Vein endothelial cell (primary cell): ENCODE measurements around the gene GATA6. TPM values are rescaled to one million over a fixed set of nuclear protein-coding genes. Genes with fewer than 3 reads are reported as not detected.

ENCODE experiments used
- small RNA-seq: library from RNA; depleted of rRNA; stranded (forward); fragments of <200 nt; gene quantifications from one replicate; pipeline ENCODE3, GENCODE V24; 2012
- total RNA-seq: library from RNA; depleted of rRNA; stranded (reverse); fragments of >200 nt; gene quantifications from 2 replicates; pipeline ENCODE4 v1.2.3, GENCODE V29; 2012

Gene GATA6
- 8.3 and 14.7 TPM in 2 replicates for total RNA-seq

DNA sequence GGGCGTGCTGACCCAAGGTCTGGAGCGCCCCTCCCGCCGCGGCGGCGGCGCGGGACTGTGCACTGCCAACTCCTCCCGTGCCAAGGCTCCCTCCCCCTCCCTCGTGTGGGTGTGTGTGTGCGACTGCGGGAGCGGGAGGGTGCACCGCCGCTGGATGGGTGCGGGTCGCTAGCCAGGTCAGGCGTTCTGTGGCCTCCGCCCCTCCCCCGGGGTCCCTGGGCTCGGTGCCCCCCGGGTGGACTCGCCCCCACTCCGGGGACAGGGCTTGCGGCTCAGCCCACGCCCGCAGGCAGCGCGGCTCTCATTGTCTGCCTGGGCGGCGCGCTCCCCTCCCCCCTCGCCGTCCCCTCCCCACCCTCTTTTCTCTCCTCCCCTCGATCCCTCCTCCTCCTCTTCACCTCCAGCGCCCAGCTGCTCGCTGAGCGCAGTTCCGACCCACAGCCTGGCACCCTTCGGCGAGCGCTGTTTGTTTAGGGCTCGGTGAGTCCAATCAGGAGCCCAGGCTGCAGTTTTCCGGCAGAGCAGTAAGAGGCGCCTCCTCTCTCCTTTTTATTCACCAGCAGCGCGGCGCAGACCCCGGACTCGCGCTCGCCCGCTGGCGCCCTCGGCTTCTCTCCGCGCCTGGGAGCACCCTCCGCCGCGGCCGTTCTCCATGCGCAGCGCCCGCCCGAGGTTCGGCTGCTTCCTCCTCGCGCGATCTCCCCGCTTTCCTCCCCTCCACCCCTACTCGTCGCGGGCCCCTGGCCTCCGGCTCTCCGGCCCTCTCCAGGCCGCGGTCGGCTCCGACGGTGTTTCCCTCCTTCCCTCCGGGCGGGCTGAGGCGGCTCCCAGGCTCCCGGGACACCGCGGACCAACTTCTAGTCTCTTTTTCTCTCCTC lies at the start of gene GATA6:
Gene GATA6 (plus strand): TSS at position 579 of the 878 bp plus-strand sequence. CDS start 1,556 bp downstream, outside the sequence.

Small RNA genes within 50 kb of the gene (small RNA-seq; reads per million reads assigned to genes)
- gene RNU6-702P: 0.13 reads per million
- gene RNU6ATAC20P: 0.11 reads per million

Other genes with a start within 250 kb of the GATA6 start
- gene CTAGE1, start 248.3 kb downstream of the GATA6 start, total RNA-seq: under 0.01 TPM in 1 of 2 replicates, not detected in the other